HepG2 (cell line): Measurements from ENCODE around the gene MAN1A1. TPM values are rescaled to one million over a fixed set of nuclear protein-coding genes. Genes with fewer than 3 reads are reported as not detected.
A peak's percentile ranks its signal among the peaks of the same experiment; 100 is the strongest.

Experiments
- BHLHE40 ChIP-seq: IDR thresholded peaks from 2 replicates; pipeline ENCODE4 v1.6.1; 2011; ENCODE audit warnings: low read length, improper control_type of control experiment
- EHMT2 ChIP-seq: fragments of 200-600 bp; sonication (generic); IDR thresholded peaks from 2 replicates; pipeline ENCODE4 v1.7.0; 2017; ENCODE audit warnings: antibody characterized with exemption, low read depth, low read length, borderline replicate concordance
- ERF ChIP-seq: IDR thresholded peaks from 2 replicates; pipeline ENCODE4 v1.6.1; 2018; ENCODE audit warnings: missing biosample characterization, missing genetic modification reagents
- GATAD2A ChIP-seq: IDR thresholded peaks from 2 replicates; pipeline ENCODE4 v1.6.1; 2016
- HNF1A ChIP-seq, 2 experiments: sonication (generic) in 1 of 2; formaldehyde crosslinking in 1 of 2; IDR thresholded peaks; 2 replicates each; pipeline versions ENCODE4 v1.4.0 to v1.6.1; 2016 to 2020; ENCODE audit warnings: borderline replicate concordance in 1 of 2, low read depth in 1 of 2, mild to moderate bottlenecking in 1 of 2, missing genetic modification reagents in 1 of 2
- KAT7 ChIP-seq: IDR thresholded peaks from 2 replicates; pipeline ENCODE4 v1.6.1; 2018; ENCODE audit warnings: borderline replicate concordance, missing compliant biosample characterization
- MAFG ChIP-seq: sonication (generic); formaldehyde crosslinking; IDR thresholded peaks from 2 replicates; pipeline ENCODE4 v1.5.1; 2020; ENCODE audit warnings: mild to moderate bottlenecking, missing genetic modification reagents
- PREB ChIP-seq: sonication (generic); formaldehyde crosslinking; IDR thresholded peaks from 2 replicates; pipeline ENCODE4 v1.4.0; 2020; ENCODE audit warnings: missing genetic modification reagents
- SKI ChIP-seq: fragments of 450-650 bp; IDR thresholded peaks from one replicate; pipeline ENCODE4 v1.6.1; 2018; ENCODE audit warnings: mild to moderate bottlenecking; ENCODE audit not compliant: partially characterized antibody
- STAT5B ChIP-seq: sonication (generic); formaldehyde crosslinking; IDR thresholded peaks from 2 replicates; pipeline ENCODE4 v1.4.0; 2020; ENCODE audit warnings: missing genetic modification reagents
- TIGD3 ChIP-seq: sonication (generic); formaldehyde crosslinking; IDR thresholded peaks from 2 replicates; pipeline ENCODE4 v1.5.1; 2020; ENCODE audit warnings: mild to moderate bottlenecking, missing genetic modification reagents, borderline replicate concordance
- U2AF1 ChIP-seq: fragments of 200-400 bp; formaldehyde crosslinking; optimal IDR thresholded peaks from 2 replicates; pipeline ENCODE3; 2017; ENCODE audit warnings: mild to moderate bottlenecking, low read depth, low read length
- ZFP41 ChIP-seq: sonication (generic); formaldehyde crosslinking; IDR thresholded peaks from 2 replicates; pipeline ENCODE4 v1.4.0; 2020; ENCODE audit warnings: mild to moderate bottlenecking, missing genetic modification reagents, borderline replicate concordance
- ZNF12 ChIP-seq: sonication (generic); formaldehyde crosslinking; IDR thresholded peaks from 2 replicates; pipeline ENCODE4 v1.5.0; 2020; ENCODE audit warnings: missing genetic modification reagents
- ZNF276 ChIP-seq: sonication (generic); formaldehyde crosslinking; IDR thresholded peaks from 2 replicates; pipeline ENCODE4 v1.4.0; 2020; ENCODE audit warnings: mild to moderate bottlenecking, low read depth, missing genetic modification reagents
- ZNF331 ChIP-seq: sonication (generic); formaldehyde crosslinking; IDR thresholded peaks from 2 replicates; pipeline ENCODE4 v1.4.0; 2020; ENCODE audit warnings: missing genetic modification reagents
- ZNF546 ChIP-seq: sonication (generic); formaldehyde crosslinking; conservative IDR thresholded peaks from 2 replicates; pipeline ENCODE4 v1.8.1; 2023; ENCODE audit warnings: mild to moderate bottlenecking, missing genetic modification reagents
- ZNF644 ChIP-seq: IDR thresholded peaks from 2 replicates; pipeline ENCODE4 v1.6.1; 2016; ENCODE audit warnings: low read depth
- ZNF770 ChIP-seq: sonication (generic); formaldehyde crosslinking; IDR thresholded peaks from 2 replicates; pipeline ENCODE4 v1.5.0; 2020; ENCODE audit warnings: mild to moderate bottlenecking, missing genetic modification reagents
- ZNF839 ChIP-seq: sonication (generic); formaldehyde crosslinking; IDR thresholded peaks from 2 replicates; pipeline ENCODE4 v1.4.0; 2020; ENCODE audit warnings: missing genetic modification reagents, mild to moderate bottlenecking, borderline replicate concordance
- polyA plus RNA-seq, 8 experiments: library from polyadenylated mRNA; depleted of rRNA in 3 of 8; stranded (reverse) in 7 of 8; unstranded in 1 of 8; fragments of >200 nt; fragmentation: Illumina TruSeq in 4 of 8; extraction: Trizol in 4 of 8; gene quantifications; 2 replicates each; pipeline versions ENCODE4 v1.2.1 to v1.2.3, GENCODE V29; 2011 to 2016; ENCODE audit warnings: low read depth in 4 of 8, missing spikeins in 1 of 8, mixed read lengths in 1 of 8; ENCODE audit not compliant: insufficient read depth in 1 of 8
- total RNA-seq, 5 experiments: library from RNA; depleted of rRNA; stranded (reverse); fragments of >200 nt; fragmentation: Illumina TruSeq; extraction: Trizol; gene quantifications; 2 replicates each; pipeline ENCODE4 v1.2.3, GENCODE V29; 2016; ENCODE audit warnings: low read depth in 1 of 5

Gene MAN1A1
- total and polyA plus RNA-seq, 2 of the 13 experiments (the other 11 are each of a cell fraction or from before 2014, with no cell fraction given): 156 to 236 TPM

- TF ChIP-seq ZNF276 (CRISPR knock-in tag): no peak
- peak; percentile 92; the same call in 1 of the 2 replicates for TF ChIP-seq EHMT2
- peak; percentile 95 for TF ChIP-seq MAFG (CRISPR knock-in tag)
- peak; percentile 22; the same call in 1 of the 2 replicates for TF ChIP-seq HNF1A (IDR thresholded peaks at IDR 0.05; ENCODE audit: low read depth)
- TF ChIP-seq HNF1A (CRISPR knock-in tag; IDR thresholded peaks at IDR 0.05; ENCODE audit: borderline replicate concordance): no peak
- TF ChIP-seq BHLHE40: no peak
- TF ChIP-seq STAT5B (CRISPR knock-in tag): no peak
- TF ChIP-seq ZNF12 (CRISPR knock-in tag): 0 out of 2 replicates have a peak, but pooled peaks have one; percentile 51
- TF ChIP-seq SKI: peak; percentile 32
- TF ChIP-seq ZNF770: no peak
- peak; percentile 44; the same call in 1 of the 2 replicates for TF ChIP-seq ERF (CRISPR knock-in tag)
- TF ChIP-seq ZFP41 (CRISPR knock-in tag): no peak
- no peak for TF ChIP-seq PREB (CRISPR knock-in tag)
- TF ChIP-seq ZNF839 (CRISPR knock-in tag): no peak
- TF ChIP-seq ZNF644 (CRISPR knock-in tag): peak; percentile 99
- no peak for TF ChIP-seq U2AF1
- TF ChIP-seq ZNF331 (CRISPR knock-in tag): peak; percentile 88
- no peak for TF ChIP-seq TIGD3 (CRISPR knock-in tag)
- TF ChIP-seq ZNF546 (CRISPR knock-in tag): no peak
- TF ChIP-seq GATAD2A (CRISPR knock-in tag): peak; percentile 95
- 0 out of 2 replicates have a peak, but pooled peaks have one; percentile 27 for TF ChIP-seq KAT7 (CRISPR knock-in tag)
Observed at GRCh38 chr6:119308048-119308570, 41.5 kb downstream of the MAN1A1 start (continued).
